Middle frontal gyrus (tissue), 1 donor: Measurements from ENCODE around the gene PRND.
"Not testable (repeated sequence)": the region's sequence is repeated elsewhere in the genome, so short reads cannot be mapped to it uniquely, and the experiment has no call there.

Experiments used
- DNase-seq: peaks from one replicate; pipeline ENCODE4 v3.0.0-alpha.2; 2015; ENCODE audit warnings: low spot score; ENCODE audit errors: extremely low spot score

PRND gene

DNA sequence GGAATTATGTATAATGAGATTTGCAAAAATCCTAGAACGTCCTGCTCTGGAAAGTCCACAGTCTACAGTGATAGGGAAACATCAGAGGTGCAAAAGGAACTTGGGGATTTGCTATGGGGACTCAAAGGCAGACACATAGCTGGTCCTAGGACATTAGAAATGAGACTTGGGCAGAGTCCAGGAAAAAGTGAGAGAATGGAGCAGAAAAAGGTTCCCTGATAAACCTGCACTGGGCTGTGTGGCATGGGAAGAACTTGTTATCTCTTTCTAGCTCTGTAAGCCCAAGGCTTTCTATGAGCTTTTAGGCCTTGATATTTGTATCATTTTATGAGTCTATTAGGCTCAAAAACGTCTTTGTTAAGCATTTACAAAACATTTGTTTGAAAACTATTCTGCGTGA, 15.2 kb downstream of the PRND start:
- DNase-seq, result no peak

DNA sequence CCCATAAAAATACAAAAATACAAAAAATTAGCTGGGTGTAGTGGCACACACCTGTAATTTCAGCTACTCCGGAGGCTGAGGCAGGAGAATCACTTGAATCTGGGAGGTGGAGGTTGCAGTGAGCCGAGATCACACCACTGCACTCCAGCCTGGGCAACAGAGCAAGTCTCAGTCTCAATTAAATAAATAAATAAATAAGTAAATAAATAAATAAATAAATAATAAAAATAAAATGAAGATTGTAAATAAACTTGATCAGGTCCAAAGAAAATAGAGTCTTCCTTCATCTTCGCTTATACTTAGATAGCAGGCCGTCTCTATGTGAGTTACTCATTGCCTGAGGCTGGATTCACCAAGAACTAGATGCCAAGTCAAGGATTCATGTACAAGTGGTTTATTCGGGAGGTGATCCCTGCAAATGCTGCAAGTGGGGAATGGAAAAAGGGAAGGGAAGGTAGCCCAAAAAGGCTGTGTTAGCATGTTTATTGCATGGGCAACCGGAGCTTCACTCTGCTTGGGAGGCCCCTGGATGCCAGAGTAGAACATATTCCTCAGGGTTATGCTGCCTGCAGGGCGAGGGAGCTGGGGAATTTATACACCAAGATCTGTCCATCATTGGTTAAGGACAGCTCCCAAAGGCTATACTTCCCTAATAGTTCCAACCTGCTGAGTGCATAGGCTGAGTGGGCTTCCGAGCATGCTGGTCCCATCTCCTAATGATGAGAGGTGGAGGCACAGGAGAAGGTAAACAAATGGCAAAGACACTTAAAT, 16.3 kb downstream of the PRND start:
- DNase-seq, result no peak

DNA sequence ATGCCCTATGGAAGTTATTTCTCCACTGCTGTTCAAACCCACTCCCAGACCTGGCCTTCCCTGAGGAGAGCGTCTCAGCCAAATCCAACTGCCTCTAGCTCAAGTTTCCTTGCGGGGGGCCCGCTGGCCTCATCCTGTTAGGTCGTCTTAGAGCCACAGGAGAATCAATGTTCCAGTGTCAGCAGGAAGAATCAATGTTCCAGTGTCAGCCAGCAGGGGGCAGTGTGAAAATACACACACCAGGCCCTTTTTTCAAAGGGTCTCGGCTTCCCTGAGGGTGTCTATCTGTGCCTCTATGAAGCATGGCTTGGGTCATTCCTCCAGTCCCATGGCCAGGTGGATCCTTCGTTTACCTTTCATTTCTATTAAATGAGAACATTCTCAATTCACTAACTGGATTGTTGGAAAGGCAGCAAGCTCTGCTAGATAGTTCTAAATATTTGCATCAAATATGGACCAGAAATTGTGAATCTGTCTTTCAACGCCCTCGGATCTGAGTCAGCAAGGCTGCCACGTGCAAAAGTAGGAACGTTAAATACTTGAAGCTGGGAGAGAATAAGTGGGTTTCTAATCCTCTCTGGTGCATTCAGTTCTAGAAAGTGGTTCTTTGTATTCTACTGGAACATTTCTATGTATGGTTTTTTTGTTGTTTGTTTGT, 19.2 kb downstream of the PRND start:
- DNase-seq, result no peak

DNA sequence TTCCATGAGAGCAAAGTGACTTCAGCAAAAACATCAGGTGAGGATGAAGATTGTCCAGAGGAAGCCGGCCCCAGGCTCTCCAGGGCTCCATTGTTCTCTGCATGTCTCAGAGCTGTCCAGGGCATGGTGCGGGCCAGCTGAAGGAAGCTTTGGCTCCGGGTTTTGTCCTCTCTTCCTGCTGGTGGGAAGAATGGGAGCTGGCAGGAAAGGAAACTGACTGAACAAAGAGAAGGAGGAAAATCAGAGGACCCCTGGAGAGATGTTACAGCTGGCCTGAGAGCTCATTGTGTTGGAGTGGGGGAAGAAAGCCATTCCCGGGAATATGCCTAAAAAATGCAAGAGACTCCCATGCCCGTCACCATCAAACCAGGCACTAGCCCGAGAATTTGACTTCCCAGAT, 27.1 kb downstream of the PRND start:
- no peak for DNase-seq

DNA sequence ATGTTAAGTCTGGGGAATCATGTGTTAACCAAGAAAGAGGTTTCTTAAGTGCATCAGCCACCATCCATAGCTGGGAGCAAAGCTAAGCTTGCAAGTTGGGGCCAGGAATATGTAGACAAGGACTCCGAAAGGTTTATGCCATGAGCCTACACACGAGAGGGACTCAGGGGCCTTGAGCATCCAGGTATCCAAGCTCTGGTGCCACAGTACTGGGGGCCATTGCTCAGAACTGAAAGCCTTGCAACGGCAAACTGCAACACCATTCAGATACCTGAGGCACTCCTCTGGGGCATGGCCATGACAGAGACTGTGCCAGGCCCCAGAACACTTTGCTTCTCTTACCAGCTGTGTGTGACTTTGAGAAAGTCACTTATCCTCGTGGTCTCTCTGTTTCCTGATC, 27.6 kb downstream of the PRND start:
- no peak for DNase-seq

DNA sequence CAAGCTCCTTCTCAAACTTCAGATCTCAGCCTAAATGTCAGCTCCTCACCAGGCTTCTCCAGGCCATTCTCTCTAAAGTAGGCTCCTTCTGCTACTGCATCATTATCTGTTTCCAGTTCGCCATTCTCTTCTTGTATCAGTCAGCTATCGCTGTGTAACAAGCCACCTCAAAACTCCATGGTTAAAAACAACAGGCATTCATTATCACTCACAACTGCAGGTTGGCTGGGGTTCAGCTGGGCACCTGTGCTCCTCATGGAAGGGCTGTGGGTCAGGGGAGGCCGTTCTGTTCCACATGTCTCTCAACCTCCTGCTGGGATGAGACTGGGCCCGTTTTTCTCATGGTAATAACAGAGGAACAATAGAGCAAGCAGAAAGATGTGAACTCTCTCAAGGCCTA, 28.7 kb downstream of the PRND start:
- DNase-seq, result no peak

DNA sequence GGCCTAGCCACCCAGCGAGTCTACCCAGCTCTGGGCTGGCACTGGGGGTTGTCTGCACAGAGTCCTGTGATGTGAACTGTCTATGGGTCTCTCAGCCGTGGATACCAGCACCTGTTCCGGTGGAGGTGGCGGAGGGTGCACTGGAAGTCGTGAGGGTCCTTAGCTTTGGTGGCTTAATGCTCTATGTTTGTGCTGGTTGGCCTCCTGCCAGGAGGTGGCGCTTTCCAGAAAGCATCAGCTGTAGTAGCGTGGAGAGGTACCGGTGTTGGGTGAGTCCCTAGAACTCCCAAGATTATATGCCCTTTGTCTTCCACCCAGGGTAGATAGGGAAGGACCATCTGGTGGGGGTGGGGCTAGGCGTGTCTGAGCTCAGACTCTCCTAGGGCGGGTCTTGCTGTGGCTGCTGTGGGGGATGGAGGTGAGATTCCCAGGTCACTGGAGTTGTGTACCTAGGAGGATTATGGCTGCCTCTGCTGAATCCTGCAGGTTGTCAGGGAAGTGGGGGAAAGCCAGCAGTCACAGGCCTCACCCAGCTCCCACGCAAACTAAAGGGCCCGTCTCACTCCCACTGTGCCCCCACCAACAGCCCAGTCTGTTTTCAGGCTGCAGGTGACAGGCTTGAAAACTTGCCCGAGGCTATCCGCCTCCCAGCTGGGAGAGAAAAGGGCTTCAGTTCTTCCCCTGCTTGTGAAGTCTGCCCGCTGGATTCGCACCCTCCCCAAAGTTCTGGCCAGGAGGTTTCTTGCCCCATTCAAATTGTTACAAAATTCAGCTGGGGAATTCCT, 37.6 kb downstream of the PRND start:
- DNase-seq, result not testable (repeated sequence)

DNA sequence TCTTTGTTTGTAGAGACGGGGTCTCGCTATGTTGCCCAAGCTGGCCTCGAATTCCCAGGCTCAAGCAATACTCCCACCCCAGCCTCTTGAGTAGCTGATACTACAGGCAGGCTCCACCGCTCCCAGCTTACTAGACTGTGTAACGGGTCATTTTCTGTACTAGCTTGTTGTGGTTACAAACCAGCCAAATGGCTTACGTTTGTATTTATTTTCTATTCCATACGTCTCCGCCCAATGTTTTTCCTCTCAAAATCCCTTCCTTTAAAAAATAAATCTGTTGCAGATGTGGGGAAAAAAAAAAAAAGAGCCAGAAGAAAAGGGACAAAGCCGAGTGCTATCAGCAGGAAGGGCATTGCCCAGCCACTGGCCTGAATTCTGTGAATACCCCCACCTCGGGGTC, 41.6 kb downstream of the PRND start:
- DNase-seq, result no peak

DNA sequence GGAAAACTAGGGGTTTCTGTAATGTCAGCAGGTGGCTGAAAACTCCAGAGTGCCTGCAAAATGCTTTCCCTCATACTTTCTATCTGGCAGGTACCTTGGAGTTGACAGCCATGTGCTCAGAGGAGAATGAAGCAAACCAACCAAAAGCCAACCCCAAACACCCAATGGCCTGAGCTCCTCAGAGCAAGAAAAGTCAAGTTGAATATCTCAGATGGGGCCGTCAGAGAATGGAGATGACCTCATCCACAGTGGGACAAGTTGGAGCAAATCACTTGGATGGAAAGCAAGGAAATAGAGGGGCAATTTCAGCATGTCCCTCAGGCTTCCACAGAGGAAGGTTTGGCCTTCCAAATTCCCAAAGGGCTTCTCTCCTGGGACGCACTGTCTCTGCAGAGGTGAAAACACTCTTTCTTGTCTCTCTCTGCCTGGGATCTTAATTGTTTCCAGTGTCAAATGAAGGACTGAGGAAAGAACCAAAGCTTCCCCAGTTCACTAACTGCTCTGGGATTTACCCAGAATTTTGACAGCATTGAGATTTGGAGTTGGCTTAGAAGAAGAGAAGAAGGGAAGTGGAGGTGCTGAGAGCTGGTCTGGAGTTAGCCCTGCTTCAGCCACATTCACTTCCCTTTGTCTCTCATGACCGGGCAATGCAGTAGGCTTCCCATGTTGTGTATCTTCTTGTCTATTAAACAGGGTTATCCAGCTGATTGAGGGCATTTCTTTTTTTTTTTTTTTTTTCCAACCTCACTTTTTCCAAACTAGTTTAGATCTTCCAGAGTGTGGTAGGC, 42.2 kb downstream of the PRND start:
- DNase-seq, result no peak

DNA sequence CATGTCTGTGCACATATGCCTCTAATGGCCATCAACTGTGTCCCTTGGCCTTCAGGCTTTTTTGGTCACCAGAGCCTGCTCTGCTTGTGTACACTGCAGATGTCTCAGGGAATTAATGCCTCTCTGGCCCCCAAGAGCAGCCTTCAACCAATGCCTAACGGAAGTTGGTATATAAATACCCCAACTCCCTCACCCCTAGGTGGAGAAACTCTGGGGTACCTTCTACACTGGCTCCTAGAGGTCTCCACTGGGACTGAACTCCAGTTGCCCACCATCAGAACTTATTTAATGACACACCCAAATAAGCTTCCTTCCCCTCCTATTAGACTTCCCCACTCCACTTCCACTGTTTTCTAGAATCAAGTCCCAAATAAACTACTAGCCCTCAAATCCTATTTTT, 43.1 kb downstream of the PRND start:
- DNase-seq, result no peak

DNA sequence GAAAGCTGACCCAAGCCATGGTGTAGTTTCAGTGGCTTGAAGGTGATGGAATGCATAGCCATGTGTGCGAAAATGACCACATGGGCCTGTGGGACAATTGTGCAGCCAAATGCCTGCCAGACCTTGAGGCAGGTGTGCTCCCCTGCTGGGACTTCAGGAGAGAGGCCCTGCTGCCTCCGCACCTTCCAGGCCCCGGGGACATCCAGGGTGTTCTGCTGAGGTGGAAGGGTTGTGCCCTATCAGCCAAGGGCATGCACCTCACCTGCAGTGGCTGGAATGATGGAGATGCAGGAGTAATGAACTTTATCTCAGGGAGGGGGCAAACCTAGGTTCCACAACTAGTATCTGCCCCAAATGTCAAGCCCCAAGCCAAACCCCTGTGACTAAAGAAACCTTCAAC, 44.0 kb downstream of the PRND start:
- DNase-seq, result no peak

DNA sequence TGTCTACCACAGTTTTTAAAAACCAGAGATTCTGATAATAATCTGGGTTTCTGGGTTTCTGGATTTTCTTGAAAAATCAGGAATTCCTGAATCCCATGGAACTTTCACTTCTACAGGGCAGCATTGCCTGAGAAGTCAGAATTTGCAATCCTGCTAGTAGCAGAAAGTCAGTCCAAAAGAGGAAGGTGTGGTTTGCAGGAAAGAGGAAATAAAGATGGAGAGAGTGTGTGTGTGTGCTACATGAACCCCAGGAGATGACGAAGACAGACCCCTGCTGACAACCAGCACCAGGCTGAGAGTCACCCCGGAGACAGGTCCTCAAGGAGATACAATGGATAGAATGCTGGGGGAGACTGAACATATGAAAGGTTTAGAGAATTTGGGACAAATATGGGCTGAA, 44.9 kb downstream of the PRND start:
- DNase-seq, result no peak

DNA sequence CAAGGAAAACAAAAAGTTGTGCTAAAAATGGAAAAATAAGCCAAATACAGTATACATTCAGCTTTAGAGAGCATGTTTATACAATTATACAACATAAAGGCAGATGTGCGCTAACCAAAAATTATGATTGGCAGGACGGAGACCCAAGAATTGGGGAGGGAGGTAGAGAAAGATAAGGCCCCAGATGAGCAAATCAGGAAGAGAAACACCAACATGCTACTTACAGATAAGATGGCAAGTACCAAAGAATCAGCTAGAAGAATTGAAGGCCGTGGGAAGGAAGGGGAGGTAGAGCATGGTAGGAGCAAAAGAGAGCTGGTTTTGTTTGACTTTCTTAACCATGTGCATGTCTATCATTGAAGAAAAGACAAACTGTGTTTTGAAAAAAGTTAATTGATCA, 45.4 kb downstream of the PRND start:
- DNase-seq, result no peak

DNA sequence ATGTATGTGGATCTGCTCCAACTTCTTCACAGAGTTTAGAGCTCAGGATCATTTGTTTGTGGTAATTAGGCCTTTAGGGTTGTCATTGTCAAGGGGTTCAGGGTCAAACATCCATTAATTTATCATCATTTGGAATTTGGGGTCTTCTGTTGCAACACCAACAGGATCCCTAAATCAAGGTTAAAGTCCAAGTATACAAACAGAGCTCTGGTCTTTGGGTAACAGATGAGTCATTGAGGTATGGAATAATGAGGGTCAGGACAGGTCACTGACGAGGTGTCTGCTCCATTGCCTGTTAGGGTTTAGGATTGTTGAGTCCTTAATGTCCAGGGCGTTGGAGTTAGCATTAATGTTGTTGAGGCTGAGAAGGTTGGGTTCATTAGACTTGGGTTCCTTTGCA, 47.6 kb downstream of the PRND start:
- no peak for DNase-seq

DNA sequence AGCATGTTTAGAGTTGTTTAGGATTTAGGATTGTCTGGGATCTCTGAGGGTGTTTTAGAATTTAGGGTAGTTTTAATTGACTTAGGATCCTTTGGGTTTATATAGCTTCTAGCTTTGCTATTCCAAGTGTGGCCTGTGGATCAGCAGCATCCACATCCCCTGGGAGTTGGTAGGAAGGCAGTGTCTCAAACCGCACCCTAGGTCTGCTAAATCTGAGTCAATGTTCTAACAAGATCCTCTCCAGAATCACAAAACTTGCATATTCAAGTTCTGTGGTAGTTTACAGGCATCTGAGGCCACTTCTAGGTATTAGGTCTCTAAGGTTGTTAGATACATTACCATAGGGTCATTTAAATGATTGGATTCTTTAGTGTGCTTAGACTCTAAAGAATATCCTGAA, 48.3 kb downstream of the PRND start:
- no peak for DNase-seq

DNA sequence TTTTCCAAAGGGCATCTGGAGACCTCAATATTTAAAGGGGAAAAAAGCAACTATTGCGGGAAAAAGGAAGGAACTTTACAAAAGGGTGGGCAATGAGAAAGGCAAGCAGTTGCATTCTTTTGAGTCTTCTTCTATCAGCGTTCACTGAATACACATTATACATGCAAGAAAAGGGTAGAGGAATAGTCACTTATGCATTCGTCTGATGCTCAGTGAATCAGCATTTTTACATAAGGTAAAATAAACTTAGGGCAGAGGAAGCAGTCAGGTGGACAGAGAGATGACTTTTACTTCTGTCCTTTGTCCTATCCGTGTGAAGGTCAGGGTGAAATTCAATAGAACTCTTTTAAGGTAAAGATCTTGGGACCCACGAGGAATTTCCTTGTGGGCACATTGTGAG, 49.3 kb downstream of the PRND start:
- no peak for DNase-seq

DNA sequence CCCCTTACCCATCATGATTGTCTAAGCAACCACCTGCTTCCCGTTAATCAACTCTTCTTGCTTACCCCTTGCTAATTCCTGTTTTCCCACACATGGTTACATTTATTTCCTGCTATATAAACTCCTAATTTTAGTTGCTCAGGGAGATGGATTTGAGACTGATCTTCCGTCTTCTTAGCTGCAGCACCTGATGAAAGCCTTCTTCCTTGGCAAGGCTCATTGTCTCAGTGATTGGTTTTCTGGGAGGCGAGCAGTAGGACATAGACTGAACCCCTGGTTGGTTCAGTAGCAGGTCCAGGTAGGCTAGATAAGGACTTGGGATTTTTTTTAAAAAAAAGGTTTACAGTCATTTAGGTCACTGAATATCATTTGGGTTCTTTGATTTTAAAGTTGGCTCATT, 50.4 kb downstream of the PRND start:
- DNase-seq, result no peak

DNA sequence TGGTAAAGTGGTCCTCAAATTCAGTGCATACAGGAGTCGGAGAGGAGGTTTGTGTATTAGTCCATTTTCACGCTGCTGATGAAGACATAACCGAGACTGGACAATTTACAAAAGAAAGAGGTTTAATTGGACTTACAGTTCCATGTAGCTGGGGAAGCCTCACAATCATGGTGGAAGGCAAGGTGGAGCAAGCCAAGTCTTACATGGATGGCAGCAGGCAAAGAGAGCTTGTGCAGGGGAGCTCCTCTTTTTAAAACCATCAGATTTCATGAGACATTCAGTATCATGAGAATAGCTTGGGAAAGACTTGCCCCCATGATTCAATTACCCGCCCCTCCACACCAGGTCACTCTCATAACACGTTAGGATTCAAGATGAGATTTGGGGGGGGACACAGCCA, 51.3 kb downstream of the PRND start:
- DNase-seq, result not testable (repeated sequence)

DNA sequence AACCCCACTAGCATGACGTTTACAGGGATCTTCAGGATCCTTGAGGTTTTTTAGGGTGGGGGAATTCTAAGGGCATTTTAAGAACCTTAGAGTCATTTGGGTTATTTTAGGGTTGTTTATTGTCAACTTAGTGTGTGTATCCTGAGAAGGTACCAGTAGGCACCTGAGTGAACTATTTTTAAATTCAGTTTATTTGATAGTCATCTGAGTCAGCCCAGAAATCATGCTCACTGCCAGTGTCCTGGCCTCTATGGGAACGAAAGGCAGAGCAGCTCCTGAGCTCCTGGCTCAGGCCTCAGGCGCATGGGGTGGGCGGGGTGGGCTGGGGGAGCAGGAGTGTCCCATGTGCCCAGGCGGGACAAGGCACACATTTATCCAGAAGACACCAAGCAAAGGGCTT, 52.0 kb downstream of the PRND start:
- no peak for DNase-seq

DNA sequence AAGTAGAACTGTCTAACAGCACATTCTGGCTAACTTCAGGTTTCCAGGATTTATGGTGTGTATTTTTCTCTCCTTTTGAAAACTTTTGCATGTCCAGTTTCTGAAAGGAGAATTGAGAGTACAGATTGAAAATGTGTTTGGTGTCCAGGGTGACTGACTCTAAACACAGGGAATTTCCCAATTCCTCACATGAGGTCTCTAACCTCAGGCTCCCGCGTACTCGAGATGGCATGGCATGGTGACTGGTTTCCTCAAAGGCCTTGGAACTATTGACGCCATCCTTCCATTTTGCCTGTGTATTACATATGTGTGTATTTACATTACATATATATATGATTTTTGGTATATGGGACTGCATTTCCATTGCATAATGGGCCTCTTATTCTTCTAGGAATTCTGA, 52.5 kb downstream of the PRND start:
- no peak for DNase-seq

DNA sequence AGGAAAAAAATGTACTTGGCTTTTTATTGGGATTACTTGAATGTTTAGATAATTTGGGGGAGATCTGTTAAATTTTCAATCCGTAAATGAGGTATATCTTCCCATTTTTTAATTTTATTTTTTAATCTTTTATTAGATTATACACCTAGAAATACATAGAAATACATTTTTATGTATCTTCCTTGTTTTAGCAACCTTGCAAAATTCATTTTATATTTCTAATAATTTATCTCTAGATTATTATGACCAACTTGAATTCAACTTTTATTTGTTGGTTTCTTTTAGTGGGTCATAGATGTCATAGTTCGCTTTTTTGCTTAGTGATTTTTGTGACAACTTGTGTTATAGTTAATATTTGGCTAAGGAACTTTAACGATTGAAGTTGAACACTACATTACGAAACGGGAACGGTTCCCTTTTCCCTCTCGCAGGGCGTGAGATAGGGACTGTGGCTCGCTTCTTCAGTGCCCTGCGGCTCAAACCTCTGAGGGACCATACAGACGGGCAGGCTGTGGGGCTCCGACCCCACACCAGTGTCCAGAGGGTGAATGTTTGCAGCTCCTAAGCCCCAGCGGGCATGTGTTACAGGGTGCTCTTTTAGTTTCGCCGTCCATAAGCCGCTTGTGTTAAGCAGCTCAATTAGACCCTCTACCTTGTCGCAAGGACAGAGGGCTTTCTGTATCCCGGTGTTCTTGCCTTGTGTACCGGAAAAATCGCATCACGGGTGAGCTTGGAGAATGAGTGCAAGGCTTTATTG, 53.8 kb downstream of the PRND start:
- no peak for DNase-seq
